GM21786 (cell line): ENCODE data around the gene GNA12.
"Not testable (repeated sequence)": the region's sequence is repeated elsewhere in the genome, so short reads cannot be mapped to it uniquely, and the experiment has no call there.

Source experiments
- ATAC-seq: cut with Tn5 transposase; IDR thresholded peaks from one replicate; pipeline ENCODE4 v1.9.1; 2021; ENCODE audit not compliant: unreplicated experiment

Gene GNA12

DNA sequence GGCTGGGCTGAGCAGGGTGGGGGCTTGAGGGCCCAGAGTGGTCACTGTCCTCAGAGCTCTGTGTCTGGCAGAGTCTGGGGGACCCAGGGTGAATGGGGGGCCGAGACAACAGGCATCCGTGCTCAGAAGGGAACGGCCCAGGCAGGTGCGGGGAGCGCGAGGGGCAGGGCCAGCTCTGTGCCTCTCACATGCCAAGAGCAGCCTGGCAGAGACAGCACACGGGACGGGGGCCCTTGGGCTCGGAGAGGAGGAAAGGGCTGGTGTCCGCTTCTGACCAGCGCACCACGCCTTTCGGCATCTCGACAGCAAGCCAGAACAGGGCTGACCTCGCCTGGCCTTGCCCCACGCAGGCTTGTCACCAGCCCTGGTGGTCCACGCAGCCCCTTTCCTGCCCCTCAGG is 142.7 kb downstream of the GNA12 start:
- ATAC-seq: no peak

DNA sequence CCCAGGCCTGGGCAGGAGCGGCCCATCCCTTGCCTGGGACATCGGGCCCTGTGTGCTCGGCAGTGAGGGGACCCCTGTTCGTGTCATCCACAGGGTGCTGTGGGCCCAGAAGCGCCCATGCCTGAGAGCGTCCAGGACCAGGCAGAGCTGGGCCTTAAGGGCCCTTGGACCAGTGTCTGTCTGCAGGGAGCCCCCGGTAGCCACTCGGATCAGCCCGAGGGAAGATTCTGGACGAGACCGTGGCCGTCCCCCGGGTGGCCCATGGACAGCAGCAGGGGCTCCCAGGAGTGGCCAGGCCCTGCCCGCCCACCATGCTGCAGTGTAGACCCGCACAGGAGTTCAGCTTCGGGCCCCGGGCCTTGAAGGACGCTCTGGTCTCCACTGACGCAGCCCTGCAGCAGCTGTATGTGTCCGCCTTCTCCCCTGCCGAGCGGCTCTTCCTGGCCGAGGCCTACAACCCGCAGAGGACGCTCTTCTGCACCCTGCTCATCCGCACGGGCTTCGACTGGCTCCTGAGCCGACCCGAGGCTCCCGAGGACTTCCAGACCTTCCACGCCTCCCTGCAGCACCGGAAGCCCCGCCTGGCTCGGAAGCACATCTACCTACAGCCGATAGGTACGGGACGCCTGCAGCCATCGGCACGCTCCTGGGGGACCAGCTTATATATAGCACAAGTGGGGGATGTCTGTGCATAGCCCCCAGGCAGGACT is 143.8 kb downstream of the GNA12 start:
- no peak for ATAC-seq

DNA sequence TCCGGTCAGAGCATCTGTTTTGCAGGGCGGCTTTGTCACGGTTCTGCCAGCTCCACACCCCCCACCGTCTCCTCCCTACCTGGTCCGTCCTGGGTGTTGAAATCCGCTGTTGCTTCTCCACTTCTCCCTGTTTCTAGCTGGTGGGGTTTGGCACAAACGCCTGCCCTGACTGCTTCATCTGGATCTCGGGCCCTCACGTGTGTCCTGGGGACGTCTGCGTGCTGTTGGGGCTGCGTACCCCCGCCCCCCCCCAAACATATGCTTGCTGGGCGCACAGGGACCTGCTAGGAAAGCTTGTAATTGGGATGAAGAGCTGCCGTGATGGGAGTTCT is 144.9 kb downstream of the GNA12 start:
- ATAC-seq: no peak

DNA sequence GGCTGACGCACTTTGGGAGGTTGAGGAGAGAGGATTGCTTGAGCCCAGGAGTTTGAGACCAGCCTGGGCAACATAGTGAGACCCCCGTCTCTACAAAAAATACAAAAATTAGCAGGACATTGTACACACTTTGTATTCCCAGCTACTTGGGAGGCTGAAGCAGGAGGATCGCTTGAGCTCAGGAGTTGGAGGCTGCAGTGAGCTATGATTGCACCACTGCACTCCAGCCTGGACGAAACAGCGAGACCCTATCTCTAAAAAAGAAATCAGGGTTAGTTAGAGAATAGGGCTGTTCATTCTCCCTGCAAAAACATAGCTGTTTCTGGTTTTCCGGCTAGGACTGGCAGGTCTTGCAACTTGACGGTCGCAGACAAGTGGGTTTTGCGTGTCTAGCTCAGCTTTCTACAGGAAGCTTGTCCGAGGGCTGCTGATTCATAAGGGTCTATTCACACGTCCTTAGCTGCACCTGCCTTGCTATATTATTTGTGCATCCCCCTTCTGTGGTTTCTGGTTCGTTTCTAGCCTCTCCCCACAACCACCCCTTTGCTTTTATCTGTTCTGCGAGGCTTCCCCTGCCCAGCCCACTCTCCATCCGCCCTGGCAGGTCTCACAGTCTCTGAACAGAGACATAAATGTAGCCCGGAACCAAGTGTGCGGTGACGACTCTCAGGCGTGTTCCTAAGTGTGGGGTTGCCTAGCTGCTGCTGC is 145.4 kb downstream of the GNA12 start:
- ATAC-seq: peak; percentile 94

DNA sequence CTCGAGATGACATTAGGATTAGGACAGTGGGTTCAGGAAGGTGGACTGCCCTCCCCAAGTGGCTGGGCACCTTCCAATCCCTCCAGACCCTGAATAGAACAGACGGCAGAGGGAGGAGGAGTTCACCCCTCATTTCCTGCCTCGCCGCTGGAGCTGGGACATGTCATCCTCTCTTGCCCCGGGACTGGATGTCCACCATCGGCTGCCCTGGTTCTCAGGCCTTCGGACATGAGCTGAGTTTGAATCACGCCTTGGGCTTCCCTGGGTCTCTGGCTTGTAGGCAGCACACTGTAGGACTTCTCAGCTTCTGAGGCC is 150.0 kb downstream of the GNA12 start:
- not testable (repeated sequence) for ATAC-seq

DNA sequence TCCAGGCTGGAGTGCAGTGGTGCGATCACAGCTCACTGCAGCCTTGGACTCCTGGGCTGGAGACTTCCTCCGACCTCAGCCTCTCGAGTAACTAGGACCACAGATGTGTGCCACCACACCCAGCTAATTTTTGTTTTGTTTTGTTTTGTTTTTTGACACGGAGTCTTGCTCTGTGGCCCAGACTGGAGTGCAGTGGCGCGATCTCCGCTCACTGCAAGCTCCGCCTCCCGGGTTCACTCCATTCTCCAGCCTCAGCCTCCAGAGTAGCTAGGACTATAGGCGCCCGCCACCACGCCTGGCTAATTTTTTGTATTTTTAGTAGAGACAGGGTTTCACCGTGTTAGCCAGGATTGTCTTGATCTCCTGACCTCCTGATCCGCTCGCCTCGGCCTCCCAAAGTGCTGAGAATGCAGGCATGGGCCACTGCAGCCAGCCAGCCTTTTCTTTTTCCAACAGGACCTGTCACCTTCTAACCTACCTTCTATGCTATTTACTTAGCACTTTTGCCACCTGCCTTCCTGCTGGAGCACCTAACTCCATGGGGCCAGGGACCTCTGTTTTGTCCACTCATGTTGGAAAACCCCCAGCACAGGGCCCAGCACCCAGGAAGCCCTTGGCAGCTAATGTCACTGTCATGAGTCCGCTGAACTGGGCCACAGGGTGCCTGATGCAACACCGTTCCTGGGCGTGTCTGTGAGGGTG is 150.5 kb downstream of the GNA12 start:
- ATAC-seq: not testable (repeated sequence)

DNA sequence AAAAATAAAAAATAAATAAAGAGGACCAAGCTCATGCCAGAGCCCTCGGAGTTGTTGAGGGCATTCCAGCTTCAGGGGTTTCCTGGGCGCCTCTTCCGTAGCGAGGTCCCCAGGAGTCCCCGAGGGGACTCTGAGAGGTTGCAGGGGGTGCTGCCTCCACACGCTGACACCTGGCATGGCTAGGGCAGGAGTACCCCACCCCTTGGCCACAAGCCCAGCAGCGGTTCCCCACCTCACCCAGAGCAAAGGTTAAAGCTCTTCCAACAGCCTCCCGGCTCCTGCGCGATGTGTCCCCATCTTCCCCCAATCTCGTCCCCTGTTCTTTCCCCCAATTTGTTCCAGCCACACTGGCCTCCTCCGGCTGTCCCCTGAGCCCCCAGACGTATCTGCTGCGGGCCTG is 151.6 kb downstream of the GNA12 start:
- no peak for ATAC-seq

DNA sequence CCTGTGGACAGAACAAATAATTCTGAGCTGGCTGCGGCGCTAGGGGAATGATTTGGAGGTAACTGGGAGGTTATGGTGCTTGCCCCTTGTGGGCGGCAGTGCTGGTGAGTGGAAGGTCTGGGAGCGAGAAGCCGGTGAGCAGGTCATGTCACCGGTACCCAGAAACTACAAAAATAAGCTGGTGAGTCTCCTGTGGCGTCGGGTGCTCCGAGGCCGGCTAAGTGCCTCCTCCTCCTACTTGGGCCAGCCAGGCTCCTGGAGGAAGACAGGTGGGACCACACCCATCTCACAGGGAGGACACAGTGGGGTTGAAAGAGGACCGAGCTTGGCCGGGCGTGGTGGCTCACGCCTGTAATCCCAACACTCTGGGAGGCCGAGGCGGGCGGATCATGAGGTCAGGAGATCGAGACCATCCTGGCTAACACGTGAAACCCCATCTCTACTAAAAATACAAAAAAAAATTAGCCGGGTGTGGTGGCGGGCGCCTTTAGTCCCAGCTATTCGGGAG is 152.1 kb downstream of the GNA12 start:
- ATAC-seq: not testable (repeated sequence)

DNA sequence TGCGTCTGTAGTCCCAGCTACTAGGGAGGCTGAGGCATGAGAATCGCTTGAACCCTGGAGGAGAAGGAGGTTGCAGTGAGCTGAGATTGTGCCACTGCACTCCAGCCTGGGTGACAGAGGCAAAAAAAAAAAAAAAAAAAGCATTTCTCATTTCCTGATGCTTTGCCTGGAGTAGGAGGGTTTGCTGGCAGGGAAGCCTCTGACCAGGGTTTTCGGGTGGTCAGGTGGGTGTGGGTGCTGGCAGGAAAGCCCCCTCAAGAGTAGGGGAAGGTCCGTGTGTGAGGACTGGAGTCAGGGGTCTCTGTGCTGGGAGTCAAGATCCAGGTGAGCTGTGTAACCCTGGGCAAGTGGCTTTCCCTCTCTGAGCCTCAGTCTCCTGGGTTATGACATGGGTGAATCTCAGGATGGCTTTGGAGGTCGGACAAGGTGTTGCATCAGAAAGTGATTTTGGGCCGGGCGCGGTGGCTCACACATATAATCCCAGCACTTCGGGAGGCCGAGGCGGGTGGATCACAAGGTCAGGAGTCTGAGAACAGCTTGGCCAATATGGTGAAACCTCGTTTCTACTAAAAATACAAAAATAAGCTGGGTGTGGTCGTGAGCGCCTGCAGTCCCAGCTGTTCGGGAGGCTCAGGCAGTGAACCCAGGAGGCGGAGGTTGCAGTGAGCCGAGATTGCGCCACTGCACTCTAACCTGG is 152.9 kb downstream of the GNA12 start:
- ATAC-seq: no peak

DNA sequence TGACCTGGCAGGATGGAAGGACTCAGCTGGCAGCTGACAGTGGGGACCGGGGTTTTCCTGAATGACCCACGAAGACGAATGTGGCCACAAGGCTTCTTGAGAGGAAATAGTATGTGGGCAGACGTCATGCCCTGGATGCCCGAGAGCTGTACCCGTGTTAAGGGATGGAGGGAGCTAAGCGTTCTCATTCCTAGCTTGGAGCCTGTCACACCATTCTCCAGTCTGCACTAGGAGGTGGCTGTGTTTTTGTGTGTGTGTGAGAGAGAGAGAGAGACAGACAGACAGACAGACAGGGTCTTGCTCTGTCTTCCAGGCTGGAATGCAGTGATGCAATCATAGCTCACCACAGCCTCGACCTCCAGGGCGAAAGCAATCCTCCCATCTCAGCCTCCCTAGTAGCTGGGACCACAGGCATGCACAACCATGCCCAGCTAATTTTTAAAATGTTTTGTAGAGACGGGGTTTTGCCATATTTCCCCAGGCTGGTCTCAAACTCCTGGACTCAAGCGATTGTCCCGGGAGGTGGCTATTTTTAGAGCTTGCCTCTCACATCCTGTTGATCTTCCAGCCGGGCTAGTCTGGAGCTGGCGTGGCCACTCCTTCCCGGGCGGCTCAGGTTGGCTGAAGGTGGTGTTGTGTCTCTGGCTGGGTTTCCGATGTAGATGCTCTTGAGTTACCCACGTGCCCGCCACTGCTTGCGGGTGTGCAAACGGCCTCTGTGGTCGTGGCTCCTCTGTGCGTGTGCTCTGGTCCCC is 154.0 kb downstream of the GNA12 start:
- no peak for ATAC-seq

DNA sequence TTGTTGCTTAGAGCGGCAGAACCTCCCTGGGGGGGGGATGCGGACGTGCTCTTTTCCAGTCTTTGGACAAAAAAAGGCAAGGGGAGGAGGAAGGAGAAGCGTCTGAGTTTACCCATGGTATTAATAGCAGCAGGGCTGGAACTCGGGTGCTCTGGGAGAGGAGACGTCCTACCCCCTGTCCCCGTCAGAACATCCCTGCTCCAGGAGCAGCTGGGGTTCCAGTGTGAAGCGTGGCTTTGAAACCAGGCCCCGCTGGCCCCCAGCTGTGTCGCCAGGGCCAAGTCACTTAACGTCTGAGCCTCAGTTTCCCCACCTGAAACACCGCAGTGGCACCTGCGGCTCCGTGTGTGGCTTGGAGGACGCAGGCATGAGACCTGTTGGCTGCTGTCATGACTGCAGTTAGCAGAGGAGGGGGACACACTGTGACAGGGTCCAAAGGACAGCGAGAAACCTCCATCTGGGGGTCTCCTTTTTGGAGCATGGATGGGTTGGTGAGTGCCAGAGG is 154.7 kb downstream of the GNA12 start:
- ATAC-seq: no peak

DNA sequence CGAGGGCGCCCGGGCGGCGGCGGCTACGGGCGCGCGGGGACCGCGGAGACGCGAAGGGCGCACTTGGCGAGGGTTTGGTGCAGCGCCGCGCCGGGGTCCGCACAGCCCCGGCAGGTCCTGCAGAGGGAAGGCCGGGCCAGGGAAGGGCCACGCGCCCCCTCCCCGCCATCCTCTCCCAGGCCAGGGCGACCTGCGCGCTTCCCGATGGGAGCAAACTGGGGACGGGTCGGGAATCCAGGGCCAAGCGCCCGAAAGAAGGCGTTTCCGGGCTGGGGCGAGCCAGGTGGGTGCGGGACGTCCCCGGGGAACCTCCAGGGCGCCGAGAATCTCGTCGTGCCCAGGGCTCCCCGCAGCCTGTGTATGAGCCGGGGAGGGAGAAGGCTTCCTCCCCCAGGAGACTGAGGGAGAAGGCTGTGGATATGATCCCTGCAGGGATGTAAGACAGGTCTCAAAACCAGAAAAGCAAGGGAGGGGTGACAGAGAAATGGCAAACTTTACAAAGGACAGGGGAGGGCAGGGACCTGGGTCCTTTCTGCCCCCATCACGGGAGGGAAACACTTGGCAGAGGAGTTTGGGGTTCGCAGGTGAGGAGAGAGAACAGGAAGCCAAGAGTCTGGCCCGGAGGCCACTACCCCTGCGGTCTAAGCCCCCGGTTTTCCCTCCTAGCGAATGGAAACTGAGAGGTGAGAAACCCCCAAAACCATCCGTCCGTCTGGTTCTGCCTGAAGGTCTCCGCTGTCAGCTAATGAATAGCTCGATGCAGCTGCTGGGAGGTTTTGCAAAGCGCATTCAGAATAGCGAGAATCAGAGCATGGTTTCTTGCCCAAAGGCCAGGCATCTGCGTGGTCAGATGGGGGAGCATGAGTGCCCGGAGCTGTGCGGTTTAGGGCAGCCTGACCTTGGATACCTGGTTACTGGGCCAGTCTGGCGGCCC is 155.4 kb downstream of the GNA12 start:
- ATAC-seq: peak; percentile 84

DNA sequence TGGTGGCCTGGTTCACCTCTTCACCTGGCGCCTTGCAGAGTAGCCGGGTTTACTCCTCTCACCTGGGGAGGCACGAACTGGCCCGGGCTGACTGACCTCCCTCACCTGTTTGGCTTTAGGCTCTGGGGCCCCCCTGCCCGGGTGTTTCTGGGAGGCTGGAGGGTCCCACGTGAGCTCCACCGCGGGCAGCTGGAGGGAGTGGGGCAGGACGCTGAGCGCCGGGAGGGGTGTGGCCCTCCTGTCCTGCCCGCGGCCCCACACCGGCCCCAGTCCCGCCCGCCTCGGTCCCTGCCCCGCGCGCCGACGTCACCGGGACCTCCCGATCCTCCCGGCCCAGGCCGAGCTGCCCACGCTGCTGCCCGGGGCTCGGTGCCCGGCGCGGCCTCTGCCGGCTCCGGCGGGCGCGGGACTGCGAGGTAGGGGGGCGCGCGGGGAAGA is 156.2 kb downstream of the GNA12 start, which contains the start of gene AMZ1:
AMZ1 (plus strand) TSS at position 322 of the 438 bp plus-strand sequence. CDS start 12,250 bp downstream, outside the sequence.
- no peak for ATAC-seq

DNA sequence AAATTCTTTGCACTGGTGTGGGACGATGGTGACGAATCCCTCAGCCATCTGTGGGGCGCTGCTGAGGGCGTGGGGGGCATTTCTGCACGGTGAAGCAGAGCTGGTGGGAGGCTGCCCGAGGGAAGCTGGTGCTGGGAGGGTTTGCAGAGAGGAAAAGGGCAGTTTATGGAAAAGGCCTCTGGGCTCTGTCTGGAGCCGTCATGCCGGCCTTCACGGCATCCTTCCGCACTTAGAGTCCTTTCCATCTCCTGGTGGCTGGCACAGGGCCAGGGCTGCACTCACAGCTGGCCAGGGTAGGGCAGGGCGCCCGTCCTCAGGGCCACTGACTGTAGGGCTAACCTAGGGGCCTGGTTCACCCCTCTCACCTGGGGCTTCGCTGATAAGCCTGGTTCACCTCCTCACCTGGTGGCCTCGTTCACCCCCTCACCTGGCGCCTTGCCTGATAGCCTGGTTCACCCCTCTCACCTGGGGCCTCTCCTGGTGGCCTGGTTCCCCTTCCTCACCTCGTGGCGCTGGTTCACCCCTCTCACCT is 156.7 kb downstream of the GNA12 start:
- no peak for ATAC-seq

DNA sequence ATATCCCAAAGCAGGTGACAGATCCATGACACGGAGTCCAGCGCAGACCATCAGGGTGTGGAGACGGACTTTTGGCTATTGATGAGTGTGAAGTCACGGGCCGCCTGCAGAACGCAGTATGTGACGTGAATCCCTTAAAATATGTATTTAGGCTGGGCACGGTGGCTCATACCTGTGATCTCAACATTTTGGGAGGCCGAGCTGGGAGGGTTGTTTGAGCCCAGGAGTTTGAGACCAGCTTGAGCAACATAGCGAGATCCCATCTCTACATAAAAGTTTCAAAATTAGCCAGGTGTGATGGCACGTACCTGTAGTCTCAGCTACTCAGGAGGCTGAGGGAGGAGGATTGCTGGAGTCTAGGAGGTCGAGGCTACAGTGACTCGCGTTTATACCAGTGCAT is 158.0 kb downstream of the GNA12 start:
- ATAC-seq: no peak

DNA sequence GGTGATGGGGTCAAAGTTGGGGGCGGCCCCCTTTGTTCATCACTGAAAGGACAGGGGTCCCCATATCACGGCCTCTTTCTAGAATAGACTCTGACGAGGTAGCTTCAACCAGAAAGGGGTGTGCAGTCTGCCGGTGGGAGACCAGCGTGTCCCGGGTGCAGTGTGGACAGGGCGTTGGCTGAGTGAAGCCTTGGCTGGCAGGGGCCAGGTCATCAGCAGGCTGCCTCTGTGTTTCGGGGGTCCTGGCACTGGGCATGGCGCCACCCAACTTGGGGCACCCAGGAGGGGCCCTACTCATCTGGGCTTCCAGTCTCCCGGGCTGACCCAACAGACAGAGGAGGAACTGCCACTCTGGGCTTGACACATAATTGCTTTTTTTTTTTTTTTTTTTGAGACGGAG is 159.6 kb downstream of the GNA12 start:
- no peak for ATAC-seq

DNA sequence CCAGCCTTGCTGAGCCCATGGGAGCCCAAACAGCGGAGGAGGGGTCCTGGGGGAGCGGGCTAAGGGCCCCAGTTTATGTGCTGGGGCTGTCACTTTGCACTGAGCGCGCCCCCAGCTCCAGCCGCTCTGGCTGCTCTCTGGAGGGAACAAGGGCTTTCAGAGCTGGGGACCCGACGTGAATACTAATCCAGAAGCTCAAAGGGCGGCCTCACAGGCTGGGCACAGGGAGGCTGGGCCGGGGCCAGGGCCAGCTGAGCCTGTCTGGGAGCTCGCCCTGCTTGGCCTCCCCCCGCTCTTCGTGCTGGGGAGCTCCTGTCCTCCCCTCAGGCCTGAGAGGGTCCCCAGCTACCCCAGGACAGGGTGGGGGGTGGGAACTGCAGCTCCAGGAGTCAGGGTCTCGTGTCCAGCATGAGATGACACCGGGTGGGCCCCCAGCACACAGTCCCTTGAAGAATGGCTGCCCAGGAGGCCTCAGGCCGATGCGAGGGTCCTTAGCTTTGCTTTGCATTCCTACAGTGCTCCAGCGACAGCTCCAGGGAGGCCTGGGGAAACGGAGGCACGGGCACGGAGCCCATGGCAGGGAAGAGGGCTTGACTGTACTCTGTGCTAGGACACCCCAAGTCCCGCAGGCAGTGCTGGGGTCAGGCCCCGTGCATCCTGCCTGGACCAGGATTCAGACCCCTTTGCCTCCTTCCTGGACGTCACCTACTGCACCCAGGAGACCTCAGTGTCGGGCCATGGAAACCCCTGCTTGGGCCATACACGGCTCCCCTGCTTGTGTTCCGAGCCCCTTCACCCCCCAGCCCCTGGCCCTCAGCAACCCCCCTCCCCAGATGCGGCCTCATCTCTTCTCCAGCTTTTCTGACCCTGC is 161.9 kb downstream of the GNA12 start:
- no peak for ATAC-seq
